Measurements from ENCODE around the gene CSPG5.

DNA sequence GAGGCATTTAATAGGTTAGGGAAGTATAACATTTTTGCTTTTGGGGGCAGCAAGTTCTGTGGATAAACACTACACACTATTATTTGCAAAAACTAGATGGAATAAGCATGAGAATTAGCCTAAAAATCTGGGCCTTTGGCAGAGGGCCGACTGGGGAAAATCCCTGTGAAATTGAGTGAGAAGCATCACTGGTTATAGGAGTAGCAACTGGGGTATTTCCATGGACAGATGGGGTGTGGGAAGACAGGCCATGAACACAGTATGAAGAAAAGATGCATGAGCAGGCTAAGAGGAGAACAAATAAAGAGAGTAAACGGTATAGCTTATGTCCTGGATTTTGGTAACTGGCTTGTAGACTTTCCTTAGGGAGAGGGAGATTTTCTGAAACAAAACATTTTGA, 32.9 kb upstream of the CSPG5 start:
- TF ChIP-seq, protein P1, sequence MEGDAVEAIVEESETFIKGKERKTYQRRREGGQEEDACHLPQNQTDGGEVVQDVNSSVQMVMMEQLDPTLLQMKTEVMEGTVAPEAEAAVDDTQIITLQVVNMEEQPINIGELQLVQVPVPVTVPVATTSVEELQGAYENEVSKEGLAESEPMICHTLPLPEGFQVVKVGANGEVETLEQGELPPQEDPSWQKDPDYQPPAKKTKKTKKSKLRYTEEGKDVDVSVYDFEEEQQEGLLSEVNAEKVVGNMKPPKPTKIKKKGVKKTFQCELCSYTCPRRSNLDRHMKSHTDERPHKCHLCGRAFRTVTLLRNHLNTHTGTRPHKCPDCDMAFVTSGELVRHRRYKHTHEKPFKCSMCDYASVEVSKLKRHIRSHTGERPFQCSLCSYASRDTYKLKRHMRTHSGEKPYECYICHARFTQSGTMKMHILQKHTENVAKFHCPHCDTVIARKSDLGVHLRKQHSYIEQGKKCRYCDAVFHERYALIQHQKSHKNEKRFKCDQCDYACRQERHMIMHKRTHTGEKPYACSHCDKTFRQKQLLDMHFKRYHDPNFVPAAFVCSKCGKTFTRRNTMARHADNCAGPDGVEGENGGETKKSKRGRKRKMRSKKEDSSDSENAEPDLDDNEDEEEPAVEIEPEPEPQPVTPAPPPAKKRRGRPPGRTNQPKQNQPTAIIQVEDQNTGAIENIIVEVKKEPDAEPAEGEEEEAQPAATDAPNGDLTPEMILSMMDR (IDR thresholded peaks at IDR 0.05): no peak
- TF ChIP-seq POLR2AphosphoS5 (IDR thresholded peaks at IDR 0.05) (no peak), POLR2A (IDR thresholded peaks at IDR 0.05) (no peak)
